ENCODE results near the gene TRAPPC2L.
"Not testable (repeated sequence)": the region's sequence is repeated elsewhere in the genome, so short reads cannot be mapped to it uniquely, and the experiment has no call there.

Gene TRAPPC2L

GRCh38 chr16:88893127-88893968 is 36.4 kb downstream of the TRAPPC2L start:
- no peak for DNase-seq (ENCODE audit: low read depth)

- not testable (repeated sequence) for DNase-seq (ENCODE audit: low read depth)
These were observed 37.3 kb downstream of the TRAPPC2L start for GRCh38 chr16:88894266-88894665.

GRCh38 chr16:88894681-88895300 is 37.9 kb downstream of the TRAPPC2L start:
- no peak for DNase-seq (ENCODE audit: low read depth)

- no peak for DNase-seq (ENCODE audit: low read depth)
These were observed 38.4 kb downstream of the TRAPPC2L start for GRCh38 chr16:88895335-88895734.

GRCh38 chr16:88896238-88897070 is 39.5 kb downstream of the TRAPPC2L start:
- DNase-seq (ENCODE audit: low read depth) = no peak

- DNase-seq (ENCODE audit: low read depth) = no peak
These were observed 40.9 kb downstream of the TRAPPC2L start for GRCh38 chr16:88897696-88898425.

GRCh38 chr16:88899901-88900661 is 43.2 kb downstream of the TRAPPC2L start:
- no peak for DNase-seq (ENCODE audit: low read depth)

GRCh38 chr16:88900662-88901052 is 43.7 kb downstream of the TRAPPC2L start:
- DNase-seq (ENCODE audit: low read depth) = no peak

GRCh38 chr16:88901718-88902337 is 44.9 kb downstream of the TRAPPC2L start:
- DNase-seq (ENCODE audit: low read depth) = no peak

GRCh38 chr16:88902744-88903143 is 45.8 kb downstream of the TRAPPC2L start:
- no peak for DNase-seq (ENCODE audit: low read depth)

GRCh38 chr16:88903267-88903666 is 46.3 kb downstream of the TRAPPC2L start:
- no peak for DNase-seq (ENCODE audit: low read depth)

GRCh38 chr16:88904676-88905365 is 47.9 kb downstream of the TRAPPC2L start:
- no peak for DNase-seq (ENCODE audit: low read depth)

GRCh38 chr16:88905563-88905962 is 48.6 kb downstream of the TRAPPC2L start:
- DNase-seq (ENCODE audit: low read depth) = peak; percentile 10

- no peak for DNase-seq (ENCODE audit: low read depth)
These were observed 49.1 kb downstream of the TRAPPC2L start for GRCh38 chr16:88906020-88906419.

- no peak for DNase-seq (ENCODE audit: low read depth)
These were observed 49.7 kb downstream of the TRAPPC2L start for GRCh38 chr16:88906535-88907105.

- no peak for DNase-seq (ENCODE audit: low read depth)
These were observed 50.8 kb downstream of the TRAPPC2L start for GRCh38 chr16:88907768-88908167.

- no peak for DNase-seq (ENCODE audit: low read depth)
These were observed 51.4 kb downstream of the TRAPPC2L start for GRCh38 chr16:88908307-88908706.

GRCh38 chr16:88909431-88910210 is 52.7 kb downstream of the TRAPPC2L start:
- DNase-seq (ENCODE audit: low read depth) = no peak

All from activated T-cell treated with anti-CD3 and anti-CD28 coated beads for 48 hours (primary cell).